ENCODE measurements around the gene PDZD2.
"Not testable (repeated sequence)": the region's sequence is repeated elsewhere in the genome, so short reads cannot be mapped to it uniquely, and the experiment has no call there.

Gene PDZD2

DNA sequence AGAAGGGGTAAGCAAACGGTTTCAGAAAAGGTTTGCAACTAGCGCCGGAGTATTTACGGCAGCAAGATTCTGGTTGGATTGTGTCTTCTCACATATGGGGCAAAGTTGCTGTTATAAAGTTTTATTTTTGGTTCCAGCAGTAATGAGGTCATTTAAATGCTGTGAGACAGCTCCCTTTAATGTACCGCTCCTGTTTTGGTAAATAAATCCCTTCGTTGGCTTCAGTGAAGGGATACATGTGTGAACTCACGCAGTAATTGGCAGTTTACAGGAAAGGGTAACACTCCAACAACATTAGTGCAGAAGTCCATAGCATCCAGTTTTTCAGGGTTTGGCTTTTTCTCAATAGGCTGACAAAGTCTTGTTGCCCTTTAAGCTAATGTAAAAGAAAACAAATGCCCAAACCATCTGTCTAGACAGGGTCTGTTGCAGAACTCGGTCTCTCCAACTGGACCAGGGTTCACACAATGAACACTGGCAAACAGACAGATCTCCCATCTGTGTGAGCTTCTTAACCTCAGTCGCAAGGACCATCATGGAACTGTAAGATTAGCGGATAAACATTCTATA, 351.2 kb downstream of the PDZD2 start:
- no peak for DNase-seq

GRCh38 chr5:31990701-31991110, 351.8 kb downstream of the PDZD2 start:
- DNase-seq: no peak

- no peak for DNase-seq
These were observed 353.4 kb downstream of the PDZD2 start for GRCh38 chr5:31992377-31992776.

- DNase-seq: no peak
These were observed 354.4 kb downstream of the PDZD2 start for GRCh38 chr5:31993165-31993961.

GRCh38 chr5:31995006-31995405, 356.1 kb downstream of the PDZD2 start:
- DNase-seq: no peak

DNA sequence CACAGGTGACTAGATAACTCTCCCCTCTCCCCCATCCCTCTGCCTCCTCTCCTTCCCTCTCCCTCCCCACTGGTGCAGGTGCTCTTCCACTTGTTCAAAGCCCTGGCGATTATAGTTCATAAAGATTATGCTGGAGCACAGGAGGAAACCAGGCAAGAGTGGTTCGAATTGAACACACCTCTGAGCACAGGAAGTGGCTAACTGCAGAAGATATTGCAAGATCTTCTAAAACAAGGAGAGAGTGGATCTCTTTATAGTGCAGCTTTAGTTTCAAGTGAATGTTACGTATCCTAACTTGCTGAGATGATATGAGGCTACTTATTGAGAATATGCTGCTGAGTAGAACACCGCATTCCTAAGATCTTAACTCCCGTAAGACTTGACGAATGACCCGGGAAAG, 356.8 kb downstream of the PDZD2 start:
- no peak for DNase-seq

- no peak for DNase-seq
These were observed 358.0 kb downstream of the PDZD2 start for GRCh38 chr5:31996909-31997308.

GRCh38 chr5:31999470-31999869, 360.5 kb downstream of the PDZD2 start:
- no peak for DNase-seq

- DNase-seq: no peak
These were observed 361.8 kb downstream of the PDZD2 start for GRCh38 chr5:32000731-32001130.

DNA sequence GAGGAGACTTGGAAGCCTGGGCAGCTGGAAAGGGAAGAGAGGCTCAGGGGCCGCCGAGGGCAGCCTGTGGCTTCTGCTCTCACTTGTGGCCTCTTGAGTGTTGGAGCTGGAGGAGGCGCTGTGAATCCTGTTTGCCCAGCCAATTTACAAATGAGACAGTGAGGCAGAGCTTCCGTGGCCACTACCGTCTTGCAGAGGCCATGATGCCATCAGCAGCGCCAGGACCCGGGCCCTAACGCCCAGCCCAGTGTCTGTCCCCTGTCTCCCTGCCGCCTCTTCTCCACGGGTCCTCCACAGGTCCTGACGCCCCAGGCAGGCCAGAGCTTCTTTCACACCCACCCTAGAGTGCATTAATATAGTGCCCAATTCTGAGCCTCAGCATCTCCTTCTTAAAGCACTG, 362.4 kb downstream of the PDZD2 start:
- DNase-seq: no peak

DNA sequence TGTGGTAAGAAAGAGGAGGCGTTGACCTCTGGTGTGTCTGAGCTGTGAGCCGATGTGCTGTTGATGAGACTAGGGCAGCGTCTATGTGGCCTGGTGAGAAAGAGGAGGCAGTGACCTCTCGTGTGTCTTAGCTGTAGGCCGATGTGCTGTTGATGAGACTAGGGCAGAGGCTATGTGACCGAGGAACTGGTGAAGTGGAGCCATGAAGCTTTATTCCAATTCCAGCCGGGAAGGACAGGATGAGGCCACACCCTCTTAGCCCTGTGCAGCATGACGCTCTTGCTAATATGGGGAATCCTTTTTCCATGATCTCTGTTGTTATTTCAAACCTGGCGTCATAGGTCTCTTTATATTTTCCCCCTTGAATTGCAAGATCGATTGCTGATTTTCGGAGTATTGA, 362.8 kb downstream of the PDZD2 start:
- DNase-seq: no peak

- no peak for DNase-seq
These were observed 363.8 kb downstream of the PDZD2 start for GRCh38 chr5:32002755-32003154.

- no peak for DNase-seq
These were observed 365.1 kb downstream of the PDZD2 start for GRCh38 chr5:32003981-32004380.

- no peak for DNase-seq
These were observed 365.5 kb downstream of the PDZD2 start for GRCh38 chr5:32004404-32004803.

DNA sequence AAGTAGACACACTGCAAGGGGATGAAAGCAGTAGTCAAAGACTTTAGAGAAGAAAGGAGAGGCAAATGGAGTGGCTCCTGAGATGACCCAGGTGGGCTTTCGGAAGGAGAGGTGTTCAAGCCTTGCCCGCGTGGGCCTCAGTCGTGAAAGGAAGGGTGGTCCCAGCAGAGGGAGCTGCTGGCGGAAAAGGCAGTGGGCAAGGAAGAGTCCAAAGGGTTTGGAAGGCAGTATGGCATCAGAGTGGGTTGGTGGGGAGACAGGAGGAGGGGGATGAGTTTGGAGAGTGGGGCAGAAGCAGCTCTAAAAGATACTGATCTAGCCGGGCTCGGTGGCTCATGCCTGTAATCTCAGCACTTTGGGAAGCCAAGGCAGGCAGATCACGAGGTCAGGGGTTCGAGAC, 369.8 kb downstream of the PDZD2 start:
- no peak for DNase-seq

GRCh38 chr5:32013658-32014057, 374.7 kb downstream of the PDZD2 start:
- no peak for DNase-seq

GRCh38 chr5:32014096-32014745, 375.3 kb downstream of the PDZD2 start:
- DNase-seq: no peak

DNA sequence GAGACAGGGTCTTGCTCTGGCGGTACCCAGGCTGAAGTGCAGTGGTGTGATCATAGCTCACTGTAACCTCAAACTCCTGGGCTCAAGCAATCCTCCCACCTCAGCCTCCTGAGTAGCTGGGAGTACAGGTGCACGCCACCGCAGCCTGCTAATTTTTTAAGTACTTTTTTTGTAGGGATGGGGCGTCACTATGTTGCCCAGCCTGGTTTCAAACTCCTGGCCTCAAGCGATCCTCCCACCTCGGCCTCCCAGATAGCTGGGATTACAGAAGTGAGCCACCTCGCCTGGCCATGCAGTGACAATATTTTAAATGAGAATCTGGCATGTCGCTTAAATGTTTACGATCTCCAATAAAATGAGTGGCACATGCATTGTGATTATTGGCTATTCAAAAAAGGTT, 376.3 kb downstream of the PDZD2 start:
- DNase-seq: not testable (repeated sequence)

- no peak for DNase-seq
These were observed 378.9 kb downstream of the PDZD2 start for GRCh38 chr5:32017692-32018367.

DNA sequence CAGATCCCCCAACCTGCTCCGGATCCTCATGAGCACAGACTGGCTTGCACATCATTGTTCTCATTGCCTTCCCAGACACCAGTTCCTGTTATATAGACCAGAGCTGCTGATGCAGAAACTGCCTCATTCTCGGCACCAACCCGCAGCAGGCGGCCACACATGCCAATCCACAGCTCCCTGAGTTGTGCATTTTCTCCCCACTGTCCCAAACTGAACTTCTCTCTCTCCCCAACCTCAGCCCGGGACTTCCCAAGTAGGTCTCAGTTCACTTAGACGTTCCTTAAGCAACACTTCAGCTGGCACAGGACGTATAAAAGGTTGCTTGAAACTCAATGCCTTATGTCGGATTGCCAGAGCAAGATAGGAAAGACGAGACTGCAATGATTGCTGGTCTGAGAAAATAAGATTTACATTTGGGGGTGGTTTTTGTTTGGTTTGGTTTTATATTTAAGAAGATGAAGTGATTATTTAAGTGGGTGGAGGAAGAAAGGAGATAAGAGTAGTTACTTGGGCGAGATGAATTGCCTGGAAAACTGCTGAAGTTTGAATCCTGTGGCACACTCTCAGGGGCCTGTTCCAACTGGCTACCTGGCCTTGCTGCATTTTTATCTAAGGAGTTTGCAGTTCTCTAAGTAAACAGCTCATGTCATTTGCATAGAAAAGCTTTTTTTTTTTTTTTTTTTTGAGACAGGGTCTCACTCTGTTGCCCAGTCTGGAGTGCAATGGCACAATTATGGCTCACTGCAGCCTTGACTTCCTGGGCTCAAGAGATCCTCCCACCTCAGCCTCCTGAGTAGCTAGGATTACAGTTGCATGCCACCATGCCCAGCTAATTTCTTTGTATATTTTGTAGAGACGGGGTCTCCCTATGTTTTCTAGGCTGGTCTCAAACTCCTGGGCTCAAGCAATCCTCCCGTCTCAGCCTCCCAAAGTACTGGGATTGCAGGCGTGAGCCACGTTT, 379.8 kb downstream of the PDZD2 start:
- no peak for DNase-seq

- DNase-seq: no peak
These were observed 381.3 kb downstream of the PDZD2 start for GRCh38 chr5:32020271-32020670.

GRCh38 chr5:32020946-32021345, 382.0 kb downstream of the PDZD2 start:
- no peak for DNase-seq

All from CD4-positive, alpha-beta T cell treated with Interleukin-15 for 1 hour (primary cell).